ENCODE measurements around the gene NUP153.
"Not testable (repeated sequence)": the region's sequence is repeated elsewhere in the genome, so short reads cannot be mapped to it uniquely, and the experiment has no call there.

The NUP153 gene

DNA sequence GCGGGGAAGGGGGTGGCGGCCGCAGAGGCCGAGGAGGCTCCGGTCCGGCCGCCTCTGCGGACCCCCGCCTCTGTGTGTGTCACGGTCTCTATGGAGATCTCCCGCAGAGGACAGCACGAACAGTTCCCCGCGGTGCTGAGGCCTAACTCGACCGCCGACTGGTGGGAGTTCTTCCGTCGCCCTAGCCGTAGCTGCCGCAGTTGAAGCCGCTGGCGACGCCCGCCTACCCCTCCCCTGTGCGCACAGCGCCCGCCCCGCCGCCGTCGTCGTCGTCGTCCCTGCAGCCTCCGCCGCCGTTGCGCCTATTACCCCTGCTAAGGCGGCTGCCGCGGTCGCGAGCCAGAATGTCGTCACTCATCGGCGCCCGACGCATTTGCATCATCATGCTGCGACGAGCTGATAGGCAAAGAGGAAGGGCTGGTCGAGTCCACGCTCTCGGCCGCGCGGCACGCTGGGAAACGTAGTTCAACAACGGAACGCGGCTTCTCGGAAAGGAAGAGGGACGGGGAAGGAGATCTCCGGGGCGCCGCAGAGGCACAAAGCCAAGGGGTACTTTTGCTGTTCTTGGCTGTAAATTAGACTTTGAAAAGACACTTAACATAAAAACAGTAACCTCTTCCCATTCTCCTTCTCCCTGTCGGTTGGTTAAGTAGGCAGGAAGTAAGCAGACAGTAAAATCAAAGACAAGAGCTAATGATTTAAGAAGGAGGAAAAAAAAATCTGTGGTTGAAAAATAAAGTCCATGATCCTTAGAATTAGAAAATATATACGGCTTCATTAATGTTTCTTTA lies at the start of gene NUP153:
Gene NUP153, minus strand, starts transcription at position 346 of the 791 bp plus-strand sequence. CDS start 538 bp downstream, outside the sequence.
- DNase-seq = peak; percentile 99

DNA sequence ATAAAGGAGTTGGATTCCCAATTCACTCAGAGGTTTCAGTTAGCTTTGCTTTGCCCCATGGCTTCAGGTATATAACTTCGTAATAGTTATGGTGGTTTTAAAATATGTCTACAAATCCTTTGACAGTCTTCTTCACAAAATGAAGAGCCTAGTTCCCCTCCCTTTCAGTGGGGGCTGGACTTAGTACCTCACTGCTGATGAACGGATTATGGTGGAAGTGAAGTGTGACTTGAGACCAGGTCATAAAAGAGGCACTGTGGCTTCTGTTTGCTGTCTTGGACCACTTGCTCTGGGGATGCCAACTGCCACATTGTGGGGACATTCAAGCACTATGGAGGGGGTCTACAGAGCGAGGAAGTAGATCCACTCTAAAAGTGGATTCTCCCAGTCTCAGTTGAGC lies 47.5 kb upstream of the NUP153 start:
- no peak for DNase-seq

DNA sequence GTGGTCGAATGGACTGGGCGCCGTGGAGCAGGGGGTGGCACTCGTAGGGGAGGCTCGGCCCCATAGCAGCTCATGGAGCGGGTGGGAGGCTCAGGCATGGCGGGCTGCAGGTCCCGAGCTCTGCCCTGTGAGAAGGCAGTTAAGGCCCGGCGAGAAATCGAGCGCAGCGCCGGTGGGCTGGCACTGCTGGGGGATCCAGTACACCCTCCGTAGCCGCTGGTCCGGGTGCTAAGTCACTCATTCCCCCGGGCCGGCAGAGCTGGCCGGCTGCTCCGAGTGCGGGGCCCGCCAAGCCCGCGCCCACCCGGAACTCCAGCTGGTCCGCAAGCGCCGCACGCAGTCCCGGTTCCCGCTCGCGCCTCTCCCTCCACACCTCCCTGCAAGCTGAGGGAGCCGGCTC lies 38.6 kb upstream of the NUP153 start:
- not testable (repeated sequence) for DNase-seq

DNA sequence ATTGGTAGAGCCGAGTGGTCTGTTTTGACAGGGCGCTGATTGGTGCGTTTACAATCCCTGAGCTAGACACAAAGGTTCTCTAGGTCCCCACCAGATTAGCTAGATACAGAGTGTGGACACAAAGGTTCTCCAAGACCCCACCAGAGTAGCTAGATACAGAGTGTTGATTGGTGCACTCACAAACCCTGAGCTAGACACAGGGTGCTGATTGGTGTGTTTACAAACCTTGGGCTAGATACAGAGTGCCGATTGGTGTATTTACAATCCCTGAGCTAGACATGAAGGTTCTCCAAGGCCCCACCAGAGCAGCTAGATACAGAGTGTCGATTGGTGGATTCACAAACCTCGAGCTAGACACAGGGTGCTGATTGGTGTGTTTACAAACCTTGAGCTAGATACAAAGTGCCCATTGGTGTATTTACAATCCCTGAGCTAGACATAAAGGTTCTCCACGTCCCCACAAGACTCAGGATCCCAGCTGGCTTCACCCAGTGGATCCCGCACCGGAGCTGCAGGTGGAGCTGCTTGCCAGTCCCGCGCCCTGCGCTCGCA lies 38.1 kb upstream of the NUP153 start:
- not testable (repeated sequence) for DNase-seq

DNA sequence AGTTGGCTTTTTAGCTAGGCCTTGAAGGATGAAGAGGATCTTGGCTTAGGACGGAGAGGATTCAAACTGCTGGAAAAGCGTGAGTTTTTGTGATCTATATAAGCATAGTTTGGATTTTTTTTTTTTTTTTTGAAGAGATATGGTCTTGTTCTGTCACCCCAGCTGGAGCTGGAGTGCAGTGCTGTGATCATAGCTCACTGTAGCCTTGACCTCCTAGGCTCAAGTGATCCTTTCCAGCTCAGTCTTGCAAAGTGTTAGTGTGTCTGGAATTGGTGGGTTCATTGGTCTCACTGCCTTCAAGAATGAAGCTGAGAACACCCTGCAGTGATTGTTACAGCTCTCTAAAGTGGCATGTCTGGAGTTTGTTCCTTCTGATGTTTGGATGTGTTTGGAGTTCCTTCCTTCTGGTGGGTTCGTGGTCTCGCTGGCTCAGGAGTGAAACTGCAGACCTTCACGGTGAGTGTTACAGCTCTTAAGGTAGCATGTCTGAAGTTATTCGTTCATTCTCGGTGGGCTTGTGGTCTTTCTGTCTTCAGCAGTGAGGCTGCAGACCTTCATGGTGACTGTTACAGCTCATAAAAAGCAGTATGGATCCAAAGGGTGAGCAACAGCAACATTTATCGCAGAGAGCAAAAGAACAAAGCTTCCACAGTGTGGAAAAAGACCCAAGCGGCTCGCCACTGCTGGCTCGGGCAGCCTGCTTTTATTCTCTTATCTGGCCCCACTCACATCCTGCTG lies 37.5 kb upstream of the NUP153 start:
- DNase-seq = no peak

DNA sequence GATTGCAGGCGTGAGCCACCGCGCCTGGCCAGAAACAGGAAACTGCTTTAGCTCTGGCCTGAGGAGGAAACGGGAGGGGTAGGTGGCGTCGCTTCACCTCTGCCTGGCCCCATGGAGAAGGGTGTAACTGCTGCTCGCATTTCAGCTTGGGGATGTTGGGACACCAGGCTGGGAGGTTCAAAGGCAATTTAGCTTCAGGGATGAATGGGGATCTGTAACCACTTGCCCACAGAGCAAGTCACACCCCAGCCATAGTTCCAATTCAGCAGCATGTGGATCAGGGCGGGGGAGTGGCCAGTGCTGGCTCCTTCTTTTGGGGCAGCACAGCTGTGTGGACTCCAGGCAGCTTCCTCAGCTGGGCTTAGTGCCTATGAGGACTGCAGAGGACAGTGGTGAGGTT lies 34.8 kb upstream of the NUP153 start:
- DNase-seq = no peak

DNA sequence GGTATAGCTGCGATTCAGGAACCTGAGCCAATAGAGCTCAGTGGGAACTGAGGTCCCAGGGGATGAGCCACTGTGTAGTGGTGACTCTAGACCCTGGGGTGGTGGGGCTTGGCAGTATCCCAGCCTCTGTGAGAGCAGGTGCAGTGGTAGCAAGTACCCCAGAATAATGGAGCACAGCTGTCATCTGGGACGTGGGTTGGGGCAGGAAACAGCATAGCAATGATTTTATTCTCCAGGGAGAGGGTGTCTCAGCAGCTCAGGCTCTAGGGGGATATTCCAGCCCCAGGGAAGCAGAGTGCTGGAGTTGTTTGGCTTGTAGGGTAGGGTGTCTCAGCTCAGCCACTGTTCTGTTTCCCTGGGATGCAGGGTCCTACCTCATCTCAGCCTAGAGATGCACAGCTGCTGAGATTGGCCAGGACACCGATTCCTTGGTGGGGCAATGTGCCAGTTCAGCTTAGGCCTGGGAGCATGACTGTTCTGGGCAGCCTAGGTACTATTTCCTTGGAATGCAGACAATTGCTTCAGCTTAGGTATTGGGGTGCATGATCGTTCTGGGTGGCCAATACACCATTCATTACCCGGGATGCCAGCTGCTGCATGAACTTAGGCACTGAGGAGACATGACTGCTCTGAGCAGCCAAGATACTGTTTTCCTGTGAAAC lies 34.0 kb upstream of the NUP153 start:
- no peak for DNase-seq

DNA sequence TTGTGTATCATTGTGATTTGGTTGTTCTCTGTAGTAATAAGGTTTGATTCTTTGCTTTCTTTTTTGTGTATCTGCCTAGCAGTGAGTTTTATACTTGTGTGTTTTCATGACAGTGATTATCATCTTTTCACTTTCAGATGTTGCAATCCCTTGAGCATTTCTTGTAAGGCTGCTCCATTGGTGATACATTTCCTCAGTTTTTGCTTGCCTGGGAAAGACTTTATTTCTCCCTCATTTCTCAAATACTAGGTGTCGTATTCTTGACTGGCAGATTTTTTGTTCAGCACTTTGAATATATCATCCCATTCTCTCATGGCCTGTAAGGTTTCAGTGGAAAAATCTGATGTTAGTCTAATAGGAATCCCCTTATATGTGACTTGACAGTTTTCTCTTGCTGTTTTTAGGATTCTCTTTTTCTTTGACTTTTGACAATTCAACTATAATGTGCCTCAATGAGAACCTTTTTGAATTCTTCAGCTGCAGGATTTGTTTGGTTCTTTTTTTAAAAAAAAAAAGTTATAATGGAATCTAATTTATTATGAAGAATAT lies 31.1 kb upstream of the NUP153 start:
- DNase-seq = no peak

DNA sequence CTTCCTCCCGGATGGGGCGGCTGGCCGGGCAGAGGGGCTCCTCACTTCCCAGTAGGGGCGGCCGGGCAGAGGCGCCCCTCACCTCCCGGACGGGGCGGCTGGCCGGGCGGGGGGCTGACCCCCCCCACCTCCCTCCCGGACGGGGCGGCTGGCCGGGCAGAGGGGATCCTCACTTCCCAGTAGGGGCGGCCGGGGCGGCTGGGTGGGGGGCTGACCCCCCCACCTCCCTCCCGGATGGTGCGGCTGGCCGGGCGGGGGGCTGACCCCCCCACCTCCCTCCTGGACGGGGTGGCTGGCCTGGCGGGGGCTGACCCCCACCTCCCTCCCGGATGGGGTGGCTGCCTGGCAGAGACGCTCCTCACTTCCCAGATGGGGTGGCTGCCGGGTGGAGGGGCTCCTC lies 28.6 kb upstream of the NUP153 start:
- DNase-seq = not testable (repeated sequence)

DNA sequence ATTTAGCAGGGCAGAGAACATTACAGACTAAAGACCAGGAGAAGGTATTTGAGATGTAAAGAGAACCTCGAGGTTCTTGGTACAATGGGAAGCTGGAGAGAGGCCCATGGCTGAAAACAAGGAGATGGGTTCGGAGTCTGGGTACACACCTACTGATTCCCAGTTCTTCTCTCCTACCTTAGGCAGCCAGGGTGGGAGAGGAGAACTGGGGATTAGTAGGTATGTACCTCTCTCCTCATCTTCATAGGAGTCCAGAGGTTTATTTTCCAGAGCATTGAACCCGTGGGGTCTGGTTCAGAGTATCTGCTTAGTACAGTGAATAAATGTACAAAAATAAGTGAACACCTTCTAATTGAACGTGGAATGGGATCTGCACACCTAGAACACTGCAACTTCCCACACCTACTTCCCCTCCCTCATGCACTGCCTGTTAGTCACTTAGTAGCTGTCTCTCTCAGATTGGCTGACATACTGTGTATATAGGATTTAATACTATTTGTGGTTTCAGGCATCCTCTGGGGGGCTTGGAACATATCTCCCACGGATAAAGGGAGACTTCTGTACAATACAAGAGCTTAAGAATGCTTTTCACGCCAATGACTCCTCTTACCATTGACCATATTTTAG lies 23.5 kb upstream of the NUP153 start:
- no peak for DNase-seq

DNA sequence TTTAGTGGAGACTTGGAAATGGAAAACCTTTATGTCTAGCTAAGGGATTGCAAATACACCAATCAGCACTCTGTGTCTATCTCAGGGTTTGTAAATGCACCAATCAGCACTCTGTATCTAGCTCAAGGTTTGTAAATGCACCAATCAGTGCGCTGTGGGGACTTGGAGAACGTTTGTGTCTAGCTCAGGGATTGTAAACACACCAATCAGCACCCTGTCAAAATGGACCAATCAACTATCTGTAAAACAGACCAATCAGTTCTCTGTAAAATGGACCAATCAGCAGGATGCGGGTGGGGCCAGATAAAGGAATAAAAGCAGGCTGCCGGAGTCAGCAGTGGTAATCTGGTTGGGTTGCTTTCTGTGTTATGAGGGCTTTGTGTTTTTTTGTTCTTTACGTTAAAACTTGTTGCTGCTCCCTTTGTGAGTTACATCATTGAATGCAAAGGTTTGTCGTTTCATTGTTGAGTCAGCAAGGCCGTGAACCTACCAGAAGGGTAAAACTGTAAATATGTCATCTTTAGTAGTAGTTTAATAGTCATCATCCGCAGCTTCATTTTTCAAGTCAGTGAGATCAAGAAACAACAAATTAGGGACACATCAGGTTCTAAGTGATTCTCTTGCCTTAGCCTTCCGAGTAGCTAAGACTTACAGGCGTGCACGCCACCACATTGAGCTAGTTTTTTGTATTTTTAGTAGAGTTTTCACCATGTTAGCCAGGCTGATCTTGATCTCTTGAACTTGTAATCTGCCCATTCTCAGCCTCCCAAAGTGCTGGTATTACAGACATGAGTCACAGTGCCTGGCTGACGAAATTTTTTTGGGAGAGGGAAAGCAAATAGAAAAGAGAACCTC lies 22.7 kb upstream of the NUP153 start:
- DNase-seq = no peak

DNA sequence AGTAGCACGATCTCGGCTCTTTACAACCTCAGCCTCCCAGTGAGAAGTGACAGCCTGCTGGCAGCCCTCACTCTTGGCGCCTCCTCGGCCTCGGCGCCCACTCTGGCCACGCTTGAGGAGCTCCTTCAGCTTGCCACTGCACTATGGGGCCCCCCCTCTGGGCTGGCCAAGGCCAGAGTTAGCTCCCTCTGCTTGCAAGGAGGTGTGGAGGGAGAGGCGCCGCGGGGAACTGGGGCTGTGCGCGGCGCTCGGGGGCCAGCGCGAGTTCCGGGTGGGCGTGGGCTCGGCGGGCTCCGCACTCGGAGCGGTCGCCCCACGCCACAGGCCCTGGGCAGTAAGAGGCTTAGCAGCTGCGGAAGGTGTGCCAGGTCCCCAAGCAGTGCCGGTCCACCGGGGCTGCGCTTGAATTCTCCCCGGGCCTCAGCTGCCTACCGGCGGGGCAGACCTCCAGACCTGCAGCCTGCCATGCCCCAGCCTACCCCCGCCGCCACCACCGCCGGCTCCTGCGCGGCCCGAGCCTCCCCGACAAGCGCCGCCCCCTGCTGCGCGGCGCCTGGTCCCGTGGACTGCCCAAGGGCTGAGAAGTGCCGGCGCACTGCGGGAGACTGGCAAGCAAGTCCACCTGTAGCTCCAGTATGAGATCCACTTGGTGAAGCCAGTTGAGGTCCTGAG lies 22.0 kb upstream of the NUP153 start:
- no peak for DNase-seq

DNA sequence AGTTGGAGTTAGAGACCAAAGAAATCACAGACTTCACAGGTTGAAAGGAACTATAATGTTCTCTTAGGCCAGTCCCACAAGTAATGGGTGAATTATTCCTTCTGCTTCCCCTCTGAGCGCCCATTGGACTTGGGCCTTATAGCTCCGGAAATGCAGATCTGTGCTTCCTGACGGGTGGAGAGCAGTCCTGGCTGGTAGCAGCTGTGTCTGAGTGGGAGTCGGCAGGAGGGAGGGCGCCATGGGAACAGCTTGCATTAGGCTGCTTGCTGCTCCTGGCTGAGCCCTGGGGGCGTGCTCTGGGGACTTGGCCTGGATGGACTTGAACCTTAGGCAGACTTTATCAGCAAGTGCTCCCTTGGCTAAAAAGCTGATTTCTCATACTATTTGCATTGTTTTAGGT lies 18.4 kb upstream of the NUP153 start:
- DNase-seq = no peak

DNA sequence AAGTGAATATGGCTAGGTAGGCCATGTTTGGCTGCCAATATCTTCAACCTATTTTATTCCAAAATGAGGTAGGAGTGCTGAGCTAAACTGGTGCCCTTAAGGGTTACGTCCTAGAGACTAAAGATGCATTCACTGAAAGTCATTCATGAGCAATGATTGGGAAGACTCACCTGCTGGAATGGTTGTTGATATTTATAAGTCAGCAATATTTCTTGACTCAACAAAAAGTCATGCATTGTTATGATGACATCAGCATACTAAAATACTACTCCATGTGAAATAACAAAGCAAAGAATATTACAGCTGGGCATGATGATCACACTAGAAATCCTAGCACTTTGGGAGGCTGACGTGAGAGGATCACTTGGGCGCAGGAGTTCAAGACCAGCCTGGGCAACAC lies 17.6 kb upstream of the NUP153 start:
- DNase-seq = no peak

DNA sequence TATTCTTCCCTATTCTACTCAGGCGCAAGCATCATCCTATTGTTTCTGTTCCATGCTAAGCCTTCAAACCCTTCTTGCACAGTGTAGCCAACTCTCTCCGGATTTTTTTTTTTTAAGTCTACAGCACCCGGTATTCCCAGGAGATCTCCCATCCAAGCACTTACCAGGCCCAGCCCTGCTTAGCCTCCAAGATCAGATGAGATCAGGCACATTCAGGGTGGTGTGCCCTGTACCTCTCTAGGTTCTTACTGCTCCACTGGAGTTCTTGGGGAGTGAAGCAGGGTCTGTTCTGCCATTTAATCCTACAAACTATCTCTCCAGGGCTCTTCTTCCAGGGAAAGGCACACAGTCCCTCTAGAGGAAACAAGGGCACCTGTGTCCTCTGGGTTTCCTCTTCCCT lies 14.9 kb upstream of the NUP153 start:
- DNase-seq = no peak

DNA sequence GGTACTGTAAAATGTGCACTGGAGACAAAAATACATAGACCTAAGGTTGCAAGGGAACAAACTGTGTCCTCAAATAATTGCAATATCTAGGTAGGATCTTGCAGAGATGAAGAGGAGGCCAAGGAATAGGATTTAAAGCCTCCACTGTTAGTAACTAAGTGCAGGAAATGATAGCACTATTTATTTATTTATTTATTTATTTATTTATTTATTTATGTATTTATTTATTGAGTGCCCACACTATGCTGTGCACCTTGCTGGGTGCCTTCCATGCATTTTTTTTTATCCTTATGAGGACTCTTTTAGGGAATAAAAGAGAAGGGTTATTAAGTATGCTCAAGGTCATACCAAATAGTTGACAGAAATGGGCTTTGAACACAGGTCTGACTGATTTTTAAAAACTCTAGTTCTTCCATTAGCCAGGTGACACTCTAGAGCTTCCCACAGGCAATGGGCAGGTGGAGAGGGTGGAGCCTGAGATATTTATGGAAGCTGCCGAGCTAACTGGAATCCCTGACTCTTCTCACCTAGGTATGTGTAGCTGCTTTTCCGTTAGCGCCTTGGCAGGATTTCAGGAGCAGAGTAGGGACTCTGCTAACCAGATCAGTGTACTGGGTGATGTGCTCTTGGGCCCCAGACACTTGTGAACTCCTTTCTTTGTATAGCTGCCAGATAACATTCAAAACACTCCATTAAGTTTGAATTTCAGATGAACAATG lies 12.8 kb upstream of the NUP153 start:
- DNase-seq = no peak

DNA sequence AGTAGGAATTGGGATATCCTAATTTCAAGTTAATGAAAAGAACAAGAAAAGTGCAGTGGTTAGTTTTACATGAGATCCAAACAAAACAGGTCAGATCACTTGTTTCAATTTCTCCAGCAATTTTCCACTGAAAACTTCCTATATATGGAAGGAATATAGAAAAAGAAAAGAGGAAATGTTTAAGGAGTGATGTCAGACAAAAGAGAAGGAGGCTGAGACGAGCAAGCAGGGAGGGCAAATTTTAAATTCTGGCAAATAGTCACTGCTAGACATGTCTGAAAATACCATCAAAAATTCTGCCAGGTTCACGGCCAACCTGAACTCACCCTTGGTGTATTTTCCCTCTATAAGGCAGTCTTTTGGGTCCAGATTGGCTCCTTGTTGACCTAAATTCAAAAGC lies 9.5 kb upstream of the NUP153 start:
- no peak for DNase-seq

DNA sequence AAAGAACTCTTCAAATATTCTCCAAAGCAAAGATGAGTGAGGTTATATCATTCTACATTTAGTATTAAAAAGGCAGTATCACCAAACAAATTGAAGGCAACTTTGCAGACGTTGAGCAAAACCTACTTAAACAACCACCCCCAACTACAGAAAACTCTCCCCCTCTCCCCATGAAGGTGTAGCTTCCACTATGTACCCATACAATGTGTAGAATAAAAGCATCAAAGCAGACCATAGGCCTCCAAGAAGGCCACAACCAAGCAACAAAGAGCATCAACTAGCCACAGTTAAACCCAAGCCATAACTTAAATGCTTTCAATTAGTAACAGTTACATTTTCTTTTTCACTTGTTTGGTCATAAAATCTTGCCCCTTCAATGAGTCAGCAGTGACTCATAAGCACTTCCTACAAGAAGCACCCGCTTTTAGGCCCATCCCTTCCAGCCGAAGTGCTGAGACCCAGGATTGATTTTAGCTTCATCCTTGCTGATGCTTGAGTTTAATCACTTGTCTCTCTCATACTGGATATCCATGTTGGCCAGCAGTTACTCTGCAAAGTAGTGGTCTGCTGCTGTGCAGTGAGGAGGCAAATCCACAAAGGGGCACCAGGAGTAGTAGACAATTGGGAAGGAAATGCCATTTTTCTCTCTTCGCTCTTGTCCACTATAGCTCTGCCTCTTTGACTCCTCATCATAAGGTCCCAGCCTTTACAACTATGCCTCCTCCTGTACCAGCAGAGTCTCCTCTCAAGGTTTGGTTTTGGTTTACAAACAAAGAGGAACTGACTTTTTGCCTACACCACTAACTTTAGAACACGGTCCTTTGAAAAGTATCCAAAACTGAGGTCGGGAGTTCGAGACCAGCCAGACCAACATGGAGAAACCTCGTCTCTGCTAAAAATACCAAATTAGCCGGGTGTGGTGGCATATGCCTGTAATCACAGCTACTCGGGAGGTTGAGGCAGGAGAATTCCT lies 8.4 kb upstream of the NUP153 start:
- peak; percentile 13 for DNase-seq

DNA sequence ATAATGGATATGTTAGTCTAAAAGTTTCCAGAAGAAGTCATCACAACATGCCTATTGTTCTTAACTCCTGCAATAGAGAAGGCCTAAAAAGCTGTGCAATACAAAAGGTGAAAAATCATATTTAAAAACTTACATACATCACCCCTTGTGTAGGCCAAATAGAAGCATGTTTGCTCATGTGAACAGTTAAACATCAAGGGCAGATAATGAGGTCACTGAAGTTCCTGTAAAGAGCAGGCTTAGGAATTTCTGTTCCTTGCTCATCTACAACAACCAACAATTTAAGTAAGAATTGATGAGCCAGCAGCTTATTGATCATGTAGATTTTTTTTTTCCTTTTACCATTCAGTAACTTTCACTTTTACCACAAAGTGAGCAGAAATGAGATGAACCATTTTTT lies 7.5 kb upstream of the NUP153 start:
- no peak for DNase-seq
